ENCODE results near the gene AKAP13.

GRCh38 chr15:85389772-85390171 is 9.4 kb downstream of the AKAP13 start:
- no peak for TF ChIP-seq CTCF (IDR thresholded peaks at IDR 0.05)
- TF ChIP-seq POLR2A (IDR thresholded peaks at IDR 0.05), result no peak

Data from uterus (tissue), 2 donors.